Measurements from ENCODE around the gene ADSS1.

The ADSS1 gene

DNA sequence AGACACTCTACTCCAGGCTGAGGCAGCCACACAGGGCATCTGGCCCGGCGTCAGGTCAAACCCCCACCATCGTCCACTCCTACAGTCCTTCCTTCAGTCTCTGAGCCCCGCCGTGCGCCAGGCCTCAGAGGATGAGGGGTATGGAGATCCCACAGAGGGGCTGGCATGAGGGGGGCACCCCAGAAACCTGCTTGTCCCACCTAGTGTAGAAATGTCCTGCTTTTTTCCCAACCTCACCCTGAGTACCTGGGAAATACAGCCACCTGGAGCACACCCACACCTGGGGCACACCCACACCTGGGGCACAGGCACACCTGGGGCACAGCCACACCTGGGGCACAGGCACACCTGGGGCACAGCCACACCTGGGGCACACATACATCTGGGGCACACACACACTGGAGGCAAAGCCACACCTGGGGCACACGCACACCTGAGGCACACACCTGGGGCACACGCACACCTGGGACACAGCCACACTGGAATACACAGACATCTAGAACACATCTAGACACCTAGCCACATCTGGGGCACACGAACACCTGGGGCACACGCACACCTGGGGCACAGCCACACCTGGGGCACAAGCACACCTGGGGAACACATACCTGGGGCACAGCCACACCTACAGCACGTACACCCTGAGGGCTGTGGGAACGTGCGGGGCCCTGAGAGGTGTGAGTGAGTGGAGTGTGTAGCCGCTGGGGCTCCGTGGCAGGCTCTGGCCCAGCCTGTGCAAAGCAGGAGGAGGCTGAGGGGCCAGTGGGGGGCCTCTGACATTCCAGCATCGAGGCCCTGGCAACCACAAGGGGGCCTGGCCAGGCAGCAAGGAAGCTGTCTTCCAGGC, 53.2 kb downstream of the ADSS1 start:
- ChIA-PET CTCF (no interaction called here), POLR2A (no interaction called here)
- DNase-seq (ENCODE audit: extremely low spot score), result no peak
- TF ChIP-seq, protein P1, sequence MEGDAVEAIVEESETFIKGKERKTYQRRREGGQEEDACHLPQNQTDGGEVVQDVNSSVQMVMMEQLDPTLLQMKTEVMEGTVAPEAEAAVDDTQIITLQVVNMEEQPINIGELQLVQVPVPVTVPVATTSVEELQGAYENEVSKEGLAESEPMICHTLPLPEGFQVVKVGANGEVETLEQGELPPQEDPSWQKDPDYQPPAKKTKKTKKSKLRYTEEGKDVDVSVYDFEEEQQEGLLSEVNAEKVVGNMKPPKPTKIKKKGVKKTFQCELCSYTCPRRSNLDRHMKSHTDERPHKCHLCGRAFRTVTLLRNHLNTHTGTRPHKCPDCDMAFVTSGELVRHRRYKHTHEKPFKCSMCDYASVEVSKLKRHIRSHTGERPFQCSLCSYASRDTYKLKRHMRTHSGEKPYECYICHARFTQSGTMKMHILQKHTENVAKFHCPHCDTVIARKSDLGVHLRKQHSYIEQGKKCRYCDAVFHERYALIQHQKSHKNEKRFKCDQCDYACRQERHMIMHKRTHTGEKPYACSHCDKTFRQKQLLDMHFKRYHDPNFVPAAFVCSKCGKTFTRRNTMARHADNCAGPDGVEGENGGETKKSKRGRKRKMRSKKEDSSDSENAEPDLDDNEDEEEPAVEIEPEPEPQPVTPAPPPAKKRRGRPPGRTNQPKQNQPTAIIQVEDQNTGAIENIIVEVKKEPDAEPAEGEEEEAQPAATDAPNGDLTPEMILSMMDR (IDR thresholded peaks at IDR 0.05; ENCODE audit: control extremely low read depth, extremely low read depth, low read depth, missing control alignments), result no peak

DNA sequence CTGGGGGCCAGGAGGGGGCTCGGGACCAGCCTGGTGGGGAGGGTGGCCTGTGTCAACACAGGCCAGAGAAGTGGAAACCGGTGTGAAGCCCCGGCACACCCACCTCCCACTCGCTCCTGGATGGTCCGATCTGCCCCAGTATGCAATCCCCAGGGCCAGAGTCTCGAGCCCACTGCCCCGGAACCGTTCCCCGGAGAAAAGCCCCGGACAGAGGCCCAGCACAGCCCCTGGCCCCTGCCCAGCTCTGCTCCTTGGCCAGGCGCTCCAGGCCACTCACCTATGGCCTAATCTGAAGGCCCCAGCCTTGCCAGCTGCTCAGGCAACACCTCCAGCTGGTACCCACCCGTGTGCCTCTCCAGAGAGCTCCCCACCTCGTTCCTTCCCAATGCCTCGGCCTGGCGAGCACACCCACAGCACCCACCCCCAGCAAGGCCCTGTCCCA, 53.8 kb downstream of the ADSS1 start:
- no peak for DNase-seq (ENCODE audit: extremely low spot score)
- POLR2A ChIA-PET, result no interaction called here
- TF ChIP-seq, protein P1 (IDR thresholded peaks at IDR 0.05; ENCODE audit: control extremely low read depth, extremely low read depth, low read depth, missing control alignments), result no peak
- CTCF ChIA-PET, result interaction anchor here (0.9 kb wide), 1 partner anchor 48 kb away, joined by 3 read pairs; no protein-coding TSS in a partner anchor

DNA sequence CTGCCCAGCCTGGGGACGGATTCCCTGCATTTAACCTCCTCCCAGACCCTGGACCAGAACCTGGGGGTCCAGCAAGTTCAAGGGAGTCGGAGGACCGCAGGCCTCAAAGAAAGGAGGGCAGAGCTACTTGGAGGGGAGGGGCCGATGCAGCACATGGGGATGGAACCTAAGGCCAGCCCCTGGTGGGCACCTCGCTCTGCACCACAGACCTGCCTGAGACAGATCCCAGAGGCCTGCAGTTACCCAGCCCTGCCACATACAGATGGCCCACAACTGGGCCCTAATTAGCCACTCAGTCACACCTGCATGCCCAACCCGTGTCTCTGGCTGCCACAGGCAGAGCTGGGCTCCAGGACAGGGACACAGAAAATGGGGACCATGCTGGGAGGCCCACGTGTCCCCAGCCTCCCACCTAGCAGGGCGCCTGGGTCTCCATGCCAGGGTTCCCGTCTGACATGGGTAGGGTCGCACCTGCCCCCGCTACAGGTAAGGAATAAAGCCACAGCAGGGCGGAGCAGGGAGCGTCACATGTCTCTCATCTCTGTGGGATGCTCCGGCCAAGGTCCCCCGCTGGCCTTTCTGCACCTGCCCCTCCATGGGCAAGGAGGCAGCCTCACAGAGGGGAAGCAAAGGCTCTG, 54.8 kb downstream of the ADSS1 start:
- POLR2A ChIA-PET, result no interaction called here
- DNase-seq (ENCODE audit: extremely low spot score), result no peak
- CTCF ChIA-PET, result interaction anchor here (0.8 to 1.0 kb wide), 3 partner anchors 13 to 47 kb away, joined by 3 read pairs; no protein-coding TSS in a partner anchor
- TF ChIP-seq, protein P1 (IDR thresholded peaks at IDR 0.05; ENCODE audit: control extremely low read depth, extremely low read depth, low read depth, missing control alignments), result no peak

DNA sequence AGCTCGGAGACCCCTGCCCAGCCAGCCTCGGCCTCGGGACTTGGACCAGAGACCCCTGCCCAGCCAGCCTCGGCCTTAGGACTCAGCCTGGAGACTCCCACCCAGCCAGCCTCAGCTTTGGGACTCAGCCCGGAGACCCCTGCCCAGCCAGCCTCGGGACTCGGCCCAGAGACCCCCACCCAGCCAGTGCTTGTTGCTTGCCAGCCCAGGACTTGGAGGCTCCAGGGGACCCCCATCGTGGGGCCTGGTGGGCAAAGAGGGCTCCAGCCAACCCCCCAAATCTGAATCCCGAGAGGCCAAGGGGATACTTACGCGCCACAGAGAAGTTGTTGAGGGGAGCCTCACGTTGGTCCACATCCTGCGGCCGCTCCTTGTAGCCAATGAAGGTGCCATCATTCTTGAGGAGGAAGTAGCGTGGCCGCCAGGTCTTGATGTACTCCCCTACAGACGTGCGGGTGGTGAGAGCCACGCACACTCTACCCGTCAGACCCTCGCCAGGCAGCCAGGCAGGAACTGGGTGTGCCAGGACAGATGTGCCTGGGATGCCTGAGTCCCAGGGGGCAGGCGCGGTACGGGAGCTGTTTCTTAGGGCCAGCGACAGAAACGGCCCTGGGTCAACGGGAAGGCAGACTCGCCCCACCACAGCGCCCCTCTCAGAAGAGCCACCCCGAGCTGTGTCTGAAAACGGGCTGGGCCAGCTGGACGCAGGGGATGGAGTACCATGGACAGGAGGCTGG, 55.9 kb downstream of the ADSS1 start:
- ChIA-PET CTCF (interaction anchor here (1.0 to 2.5 kb wide), 2 partner anchors 11 to 46 kb away, joined by 3 to 10 read pairs; no protein-coding TSS in a partner anchor), POLR2A (no interaction called here)
- DNase-seq (ENCODE audit: extremely low spot score), result no peak
- TF ChIP-seq, protein P1 (IDR thresholded peaks at IDR 0.05; ENCODE audit: control extremely low read depth, extremely low read depth, low read depth, missing control alignments), result no peak

DNA sequence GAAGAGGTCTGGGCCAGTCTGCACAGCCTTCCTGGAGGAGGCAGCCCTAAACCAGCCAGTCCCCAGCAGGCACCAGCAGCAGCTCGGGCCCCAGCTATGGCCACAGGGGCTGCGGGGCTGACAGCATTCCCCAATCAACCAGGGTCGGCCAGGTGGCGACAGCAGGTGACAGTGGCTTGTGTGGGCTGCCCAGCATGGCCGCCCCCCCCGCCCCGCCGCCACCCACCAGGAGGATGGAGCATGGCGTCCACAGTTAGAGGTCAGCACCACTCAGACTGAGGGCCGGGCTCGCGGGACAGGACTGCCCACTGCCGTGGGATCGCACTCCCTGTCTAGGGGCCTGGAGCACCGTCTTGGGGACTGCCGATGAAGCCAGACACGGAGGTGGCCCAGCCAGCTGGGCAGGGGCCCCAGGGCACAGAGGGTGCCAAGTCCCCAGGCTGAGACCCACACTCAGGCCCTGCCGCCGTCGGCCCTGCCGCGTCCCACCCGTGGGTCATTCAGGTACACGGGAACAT, 56.5 kb downstream of the ADSS1 start:
- CTCF ChIA-PET, result interaction anchor here (2.5 kb wide), 1 partner anchor 12 kb away, joined by 10 read pairs; no protein-coding TSS in a partner anchor
- no peak for DNase-seq (ENCODE audit: extremely low spot score)
- POLR2A ChIA-PET, result no interaction called here
- TF ChIP-seq, protein P1 (IDR thresholded peaks at IDR 0.05; ENCODE audit: control extremely low read depth, extremely low read depth, low read depth, missing control alignments), result no peak

Measured in GM10248 (cell line).